Smooth muscle cell (in vitro differentiated cells): ENCODE measurements around the gene TSC2. TPM values are rescaled to one million over a fixed set of nuclear protein-coding genes. Genes with fewer than 3 reads are reported as not detected.

Experiments used
- DNase-seq: peaks from one replicate; lab custom pipeline; 2025; ENCODE audit not compliant: unreplicated experiment; lab: John Stamatoyannopoulos, UW
- H2AFZ ChIP-seq: fragments of 200-600 bp; sonication (generic); 2 replicates; pipeline ENCODE4 v1.6.0; 2016; ENCODE audit warnings: antibody characterized with exemption, low read depth, mild to moderate bottlenecking
- H3F3A ChIP-seq: fragments of 200-600 bp; sonication (generic); 2 replicates; pipeline ENCODE4 v1.6.0; 2017; ENCODE audit warnings: antibody characterized with exemption, low read depth
- H3K27ac ChIP-seq: fragments of 200-600 bp; sonication (generic); 2 replicates; pipeline ENCODE4 v1.5.1; 2016; ENCODE audit warnings: low read depth, mild to moderate bottlenecking
- H3K27me3 ChIP-seq: fragments of 200-600 bp; sonication (generic); 2 replicates; pipeline ENCODE4 v1.6.1; 2016; ENCODE audit warnings: low read depth, mild to moderate bottlenecking
- H3K36me3 ChIP-seq: fragments of 200-600 bp; sonication (generic); 2 replicates; pipeline ENCODE4 v1.5.1; 2016; ENCODE audit warnings: low read depth
- H3K4me1 ChIP-seq: fragments of 200-600 bp; sonication (generic); 2 replicates; pipeline ENCODE4 v1.5.1; 2016; ENCODE audit warnings: low read depth
- H3K4me2 ChIP-seq: fragments of 200-600 bp; sonication (generic); 2 replicates; pipeline ENCODE4 v1.6.0; 2016; ENCODE audit warnings: mild to moderate bottlenecking
- H3K4me3 ChIP-seq: fragments of 200-600 bp; sonication (generic); 2 replicates; pipeline ENCODE4 v1.5.1; 2016; ENCODE audit warnings: mild to moderate bottlenecking
- H3K79me2 ChIP-seq: fragments of 200-600 bp; sonication (generic); 2 replicates; pipeline ENCODE4 v1.6.0; 2016; ENCODE audit warnings: low read depth, mild to moderate bottlenecking
- H3K9ac ChIP-seq: fragments of 200-600 bp; sonication (generic); 2 replicates; pipeline ENCODE4 v1.6.0; 2016; ENCODE audit warnings: low read depth
- H3K9me3 ChIP-seq: fragments of 200-600 bp; sonication (generic); replicated peaks from 2 replicates; pipeline ENCODE4 v1.5.1; 2016; ENCODE audit warnings: low read depth
- H4K20me1 ChIP-seq: fragments of 200-600 bp; sonication (generic); 2 replicates; pipeline ENCODE4 v1.6.0; 2016; ENCODE audit warnings: low read depth
- CTCF ChIP-seq: fragments of 200-600 bp; sonication (generic); IDR thresholded peaks from 2 replicates; pipeline ENCODE4 v1.5.1; 2017; ENCODE audit warnings: borderline replicate concordance, mild to moderate bottlenecking, antibody characterized with exemption; ENCODE audit not compliant: insufficient read depth, poor library complexity, severe bottlenecking
- WGBS: methylation state at CpG from one replicate; pipeline ENCODE4 v1.1.7; 2016; ENCODE audit warnings: low lambda C conversion rate; 5-methylcytosine and 5-hydroxymethylcytosine counted together
- polyA plus RNA-seq: library from polyadenylated mRNA; unstranded; fragments of >200 nt; fragmentation: Nextera tagmentation; extraction: Ambion mirVana; gene quantifications from 2 replicates; pipeline ENCODE4 v1.2.1, GENCODE V29; 2016
- total RNA-seq: library from RNA; depleted of rRNA; stranded (reverse); fragments of >200 nt; gene quantifications from 2 replicates; pipeline ENCODE4 v1.2.3, GENCODE V29; 2014

TSC2 gene
- total and polyA plus RNA-seq, 2 experiments from 2014 or later = 64.5 to 74.7 TPM

- Histone ChIP-seq H3K4me2 (no peak overlapping the region), H3K79me2 (no peaks in the 10 kb centered on the region), H3K27me3 (no peaks in the 10 kb centered on the region), H3K4me3 (no peak overlapping the region), H4K20me1 (no peaks in the 10 kb centered on the region), H3K36me3 (no peaks in the 10 kb centered on the region), H3K9me3 (no peaks in the 10 kb centered on the region), H3K27ac (no peak overlapping the region), H3K4me1 (no peaks in the 10 kb centered on the region), H2AFZ (no peak overlapping the region), H3K9ac (no peak overlapping the region), H3F3A (no peaks in the 10 kb centered on the region)
- peak; percentile 8 for TF ChIP-seq CTCF
- DNase-seq = no peak
- 93% methylated on average over 19 of the region's 19 CpGs for WGBS
Measured at GRCh38 chr16:2056681-2057407, 9.1 kb downstream of the TSC2 start.

GRCh38 chr16:2057438-2057837 is 9.7 kb downstream of the TSC2 start:
- no peak for TF ChIP-seq CTCF
- 94% methylated on average over 8 of the region's 10 CpGs for whole genome bisulfite sequencing
- H3K4me1 ChIP-seq = no peaks in the 10 kb centered on the region
- H3K9me3 ChIP-seq = no peaks in the 10 kb centered on the region
- H3K36me3 ChIP-seq = no peaks in the 10 kb centered on the region
- no peak overlapping the region for H3K27ac ChIP-seq
- no peaks in the 10 kb centered on the region for H4K20me1 ChIP-seq
- no peaks in the 10 kb centered on the region for H3K27me3 ChIP-seq
- H3K79me2 ChIP-seq = no peaks in the 10 kb centered on the region
- H3K4me3 ChIP-seq = no peak overlapping the region
- H2AFZ ChIP-seq = no peak overlapping the region
- no peaks in the 10 kb centered on the region for H3F3A ChIP-seq
- DNase-seq = no peak
- no peak overlapping the region for H3K4me2 ChIP-seq
- H3K9ac ChIP-seq = no peak overlapping the region

- WGBS = 98% methylated on average over 13 of the region's 13 CpGs
Measured at GRCh38 chr16:2058420-2058819, 10.6 kb downstream of the TSC2 start.

More at GRCh38 chr16:2058420-2058819, 10.6 kb downstream of the TSC2 start:
- H3K79me2 ChIP-seq = no peaks in the 10 kb centered on the region
- no peak overlapping the region for H2AFZ ChIP-seq
- H3K36me3 ChIP-seq = no peaks in the 10 kb centered on the region
- no peaks in the 10 kb centered on the region for H3K27me3 ChIP-seq
- no peaks in the 10 kb centered on the region for H3K9me3 ChIP-seq
- H4K20me1 ChIP-seq = no peaks in the 10 kb centered on the region
- H3K27ac ChIP-seq = no peak overlapping the region
- no peaks in the 10 kb centered on the region for H3K4me1 ChIP-seq
- H3F3A ChIP-seq = no peaks in the 10 kb centered on the region
- no peak for TF ChIP-seq CTCF
- no peak overlapping the region for H3K4me2 ChIP-seq
- H3K9ac ChIP-seq = no peak overlapping the region
- H3K4me3 ChIP-seq = no peak overlapping the region
- DNase-seq = no peak
